Panc1 (cell line): ENCODE measurements around the gene GNB1. TPM values are rescaled to one million over a fixed set of nuclear protein-coding genes. Genes with fewer than 3 reads are reported as not detected.
"Not testable (repeated sequence)": the region's sequence is repeated elsewhere in the genome, so short reads cannot be mapped to it uniquely, and the experiment has no call there.

ENCODE experiments used
- ATAC-seq: fragments of 200-7000 bp; cut with Tn5 transposase; 2 replicates; pipeline ENCODE4 v1.9.1; 2020; ENCODE audit warnings: mild to moderate bottlenecking, moderate library complexity
- BruUV-seq: library from RNA; stranded (reverse); fragments of 400-500 nt; replicated peaks from 2 replicates; lab custom pipeline; 2021; lab: Mats Ljungman, UMichigan
- CTCF ChIA-PET: fragments of 300-600 bp; sonication (Branson Sonifier 250); formaldehyde crosslinking; loops from one replicate; lab custom pipeline; 2022; ENCODE audit warnings: antibody characterized with exemption; lab: Charles Lee
- POLR2A ChIA-PET: fragments of 300-600 bp; sonication (Branson Sonifier 250); formaldehyde crosslinking; loops from one replicate; lab custom pipeline; 2022; ENCODE audit warnings: antibody characterized with exemption; lab: Charles Lee
- DNase-seq: peaks from one replicate; pipeline ENCODE4 v3.0.0-alpha.2; 2010; ENCODE audit warnings: low read depth, low spot score
- H3K27ac ChIP-seq: 2 replicates; pipeline ENCODE4 v1.5.1; 2011; ENCODE audit warnings: mild to moderate bottlenecking, low read length, inconsistent platforms
- H3K27me3 ChIP-seq: fragments of 200-500 bp; sonication (Bioruptor generic); 2 replicates; pipeline ENCODE4 v1.6.0; 2014; ENCODE audit warnings: low read length, inconsistent platforms; ENCODE audit not compliant: control insufficient read depth, insufficient read depth
- H3K36me3 ChIP-seq: fragments of 200-500 bp; sonication (Bioruptor generic); 2 replicates; pipeline ENCODE4 v1.5.1; 2014; ENCODE audit warnings: inconsistent platforms, mild to moderate bottlenecking, low read length, moderate library complexity; ENCODE audit not compliant: control insufficient read depth, insufficient read depth
- H3K4me1 ChIP-seq: 2 replicates; pipeline ENCODE4 v1.5.1; 2011; ENCODE audit warnings: inconsistent platforms, mild to moderate bottlenecking, low read length, moderate library complexity; ENCODE audit not compliant: control insufficient read depth, insufficient read depth
- H3K4me3 ChIP-seq, 2 experiments: 2 replicates each; pipeline ENCODE4 v1.5.1; 2011 to 2012; ENCODE audit warnings: low read depth in 2 of 2, low read length in 2 of 2, mild to moderate bottlenecking in 2 of 2, inconsistent platforms in 1 of 2, moderate library complexity in 1 of 2
- H3K9me3 ChIP-seq: fragments of 200-500 bp; sonication (Bioruptor generic); 2 replicates; pipeline ENCODE4 v1.5.1; 2014; ENCODE audit warnings: low read depth, mild to moderate bottlenecking, inconsistent platforms, low read length, moderate library complexity; ENCODE audit not compliant: control insufficient read depth, insufficient read depth
- POLR2AphosphoS5 ChIP-seq: IDR thresholded peaks from 2 replicates; pipeline ENCODE4 v1.6.1; 2012; ENCODE audit warnings: mild to moderate bottlenecking, low read depth, low read length, moderate library complexity
- SIN3A ChIP-seq: IDR thresholded peaks from 2 replicates; pipeline ENCODE4 v1.6.1; 2012; ENCODE audit warnings: low read depth, mild to moderate bottlenecking, low read length, moderate library complexity, borderline replicate concordance; ENCODE audit not compliant: insufficient read depth
- TCF7L2 ChIP-seq: IDR thresholded peaks from 2 replicates; pipeline ENCODE4 v1.6.1; 2011; ENCODE audit warnings: mild to moderate bottlenecking, low read depth, low read length, inconsistent platforms
- in situ Hi-C: cut with HindIII; loops from 2 replicates; pipeline ENCODE4 v1.10.0; 2016; ENCODE audit warnings: low sequenced_read_pairs, low pct_unique_long_range_greater_than_20kb
- intact Hi-C: fragments of 100-400 bp; cut with micrococcal nuclease; formaldehyde crosslinking; loops from one replicate; pipeline ENCODE4 v1.10.0; 2022; ENCODE audit not compliant: unreplicated experiment
- total RNA-seq: library from RNA; stranded (reverse); gene quantifications from one replicate; pipeline ENCODE4 v1.2.1, GENCODE V29; 2021; ENCODE audit not compliant: unreplicated experiment
- TF ChIP-seq, protein P1 (sequence below), 2 experiments: IDR thresholded peaks; 2 replicates each; pipeline ENCODE4 v1.6.1; 2011 to 2012; ENCODE audit warnings: low read depth in 2 of 2, control low read depth in 1 of 2, low read length in 1 of 2, mild to moderate bottlenecking in 1 of 2, moderate library complexity in 1 of 2; ENCODE audit not compliant: insufficient read depth in 1 of 2
- TF ChIP-seq, protein P2 (sequence below): fragments of 450-650 bp; IDR thresholded peaks from 2 replicates; pipeline ENCODE4 v1.5.1; 2017; ENCODE audit warnings: mild to moderate bottlenecking

Gene GNB1
- total RNA-seq, 1 experiment from 2014 or later, result 499 TPM

DNA sequence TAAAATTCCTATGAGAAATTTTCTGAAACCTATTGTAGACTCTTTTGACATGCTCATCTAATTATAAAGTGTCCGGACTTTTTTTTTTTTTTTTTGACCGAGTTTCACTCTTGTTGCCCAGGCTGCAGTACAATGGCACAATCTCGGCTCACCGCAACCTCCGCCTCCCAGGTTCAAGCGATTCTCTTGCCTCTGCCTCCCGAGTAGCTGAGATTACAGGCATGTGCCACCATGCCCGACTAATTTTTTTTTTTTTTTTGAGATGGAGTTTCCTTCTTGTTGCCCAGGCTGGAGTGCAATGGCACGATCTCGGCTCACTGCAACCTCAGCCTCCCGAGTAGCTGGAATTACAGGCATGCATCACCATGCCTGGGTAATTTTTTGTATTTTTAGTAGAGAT is 7.0 kb downstream of the GNB1 start:
- intact Hi-C loops, DNase-seq, H3K27ac ChIP-seq, BruUV-seq, ATAC-seq, H3K27me3 ChIP-seq, in situ Hi-C loops, H3K36me3 ChIP-seq, POLR2A ChIA-PET, H3K9me3 ChIP-seq, H3K4me3 ChIP-seq, CTCF ChIA-PET: not testable (repeated sequence)
- H3K4me1 ChIP-seq, result peaks cover 34% of the 10 kb centered on the region

DNA sequence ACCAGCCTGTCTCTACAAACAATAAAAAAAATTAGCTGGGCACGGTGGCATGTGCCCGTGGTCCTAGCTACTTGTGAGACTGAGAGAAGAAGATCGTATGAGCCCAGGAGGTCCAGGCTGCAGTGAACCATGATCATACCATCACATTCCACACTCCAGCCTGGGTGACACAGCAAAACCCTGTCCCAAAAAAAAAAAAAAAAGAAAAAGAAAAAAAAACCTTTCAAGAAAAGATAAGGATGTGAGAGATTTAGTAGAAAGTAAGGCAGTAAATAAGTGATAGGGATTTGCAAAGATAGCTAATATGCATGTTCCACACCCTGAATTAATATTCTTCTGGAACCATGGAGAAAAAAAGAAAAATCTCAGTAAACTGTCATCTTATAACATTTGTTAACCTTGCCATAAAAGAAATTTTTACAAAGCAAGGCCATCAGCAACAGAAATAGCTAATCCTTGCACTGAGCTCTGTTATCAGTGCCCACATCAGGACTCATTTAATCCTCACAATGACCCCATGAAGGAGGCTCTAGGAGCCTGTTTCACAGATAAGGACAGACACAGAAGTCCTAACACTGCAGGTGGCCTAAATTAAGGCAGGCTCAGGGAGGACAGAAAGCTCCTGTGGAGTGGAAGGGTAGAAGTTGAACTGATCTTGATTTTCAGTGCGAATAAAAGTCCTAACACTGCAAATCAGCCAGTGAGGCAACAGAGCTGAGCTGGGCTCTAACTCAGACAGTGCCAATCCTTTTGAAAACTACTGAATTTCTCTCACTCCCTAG is 7.6 kb downstream of the GNB1 start:
- DNase-seq, result no peak
- H3K4me1 ChIP-seq, result peaks cover 29% of the 10 kb centered on the region
- POLR2A ChIA-PET, result interaction anchor here (0.6 kb wide), 1 partner anchor 24 kb away, joined by 8 read pairs; no protein-coding TSS in a partner anchor
- CTCF ChIA-PET, result no interaction called here
- in situ Hi-C loops, result no loop called here
- ATAC-seq, result peak; percentile 21; the same call in 1 of the 2 replicates
- no peak overlapping the region for H3K4me3 ChIP-seq
- H3K9me3 ChIP-seq, result no peaks in the 10 kb centered on the region
- intact Hi-C loops, result no loop called here
- TF ChIP-seq, protein P1, sequence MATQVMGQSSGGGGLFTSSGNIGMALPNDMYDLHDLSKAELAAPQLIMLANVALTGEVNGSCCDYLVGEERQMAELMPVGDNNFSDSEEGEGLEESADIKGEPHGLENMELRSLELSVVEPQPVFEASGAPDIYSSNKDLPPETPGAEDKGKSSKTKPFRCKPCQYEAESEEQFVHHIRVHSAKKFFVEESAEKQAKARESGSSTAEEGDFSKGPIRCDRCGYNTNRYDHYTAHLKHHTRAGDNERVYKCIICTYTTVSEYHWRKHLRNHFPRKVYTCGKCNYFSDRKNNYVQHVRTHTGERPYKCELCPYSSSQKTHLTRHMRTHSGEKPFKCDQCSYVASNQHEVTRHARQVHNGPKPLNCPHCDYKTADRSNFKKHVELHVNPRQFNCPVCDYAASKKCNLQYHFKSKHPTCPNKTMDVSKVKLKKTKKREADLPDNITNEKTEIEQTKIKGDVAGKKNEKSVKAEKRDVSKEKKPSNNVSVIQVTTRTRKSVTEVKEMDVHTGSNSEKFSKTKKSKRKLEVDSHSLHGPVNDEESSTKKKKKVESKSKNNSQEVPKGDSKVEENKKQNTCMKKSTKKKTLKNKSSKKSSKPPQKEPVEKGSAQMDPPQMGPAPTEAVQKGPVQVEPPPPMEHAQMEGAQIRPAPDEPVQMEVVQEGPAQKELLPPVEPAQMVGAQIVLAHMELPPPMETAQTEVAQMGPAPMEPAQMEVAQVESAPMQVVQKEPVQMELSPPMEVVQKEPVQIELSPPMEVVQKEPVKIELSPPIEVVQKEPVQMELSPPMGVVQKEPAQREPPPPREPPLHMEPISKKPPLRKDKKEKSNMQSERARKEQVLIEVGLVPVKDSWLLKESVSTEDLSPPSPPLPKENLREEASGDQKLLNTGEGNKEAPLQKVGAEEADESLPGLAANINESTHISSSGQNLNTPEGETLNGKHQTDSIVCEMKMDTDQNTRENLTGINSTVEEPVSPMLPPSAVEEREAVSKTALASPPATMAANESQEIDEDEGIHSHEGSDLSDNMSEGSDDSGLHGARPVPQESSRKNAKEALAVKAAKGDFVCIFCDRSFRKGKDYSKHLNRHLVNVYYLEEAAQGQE (IDR thresholded peaks at IDR 0.05; ENCODE audit: insufficient read depth in 1 of 2, low read depth in 2 of 2, low read length in 1 of 2), result no peak
- no peak for TF ChIP-seq POLR2AphosphoS5
- no peak for TF ChIP-seq TCF7L2
- no peak for TF ChIP-seq SIN3A
- TF ChIP-seq, protein P2, sequence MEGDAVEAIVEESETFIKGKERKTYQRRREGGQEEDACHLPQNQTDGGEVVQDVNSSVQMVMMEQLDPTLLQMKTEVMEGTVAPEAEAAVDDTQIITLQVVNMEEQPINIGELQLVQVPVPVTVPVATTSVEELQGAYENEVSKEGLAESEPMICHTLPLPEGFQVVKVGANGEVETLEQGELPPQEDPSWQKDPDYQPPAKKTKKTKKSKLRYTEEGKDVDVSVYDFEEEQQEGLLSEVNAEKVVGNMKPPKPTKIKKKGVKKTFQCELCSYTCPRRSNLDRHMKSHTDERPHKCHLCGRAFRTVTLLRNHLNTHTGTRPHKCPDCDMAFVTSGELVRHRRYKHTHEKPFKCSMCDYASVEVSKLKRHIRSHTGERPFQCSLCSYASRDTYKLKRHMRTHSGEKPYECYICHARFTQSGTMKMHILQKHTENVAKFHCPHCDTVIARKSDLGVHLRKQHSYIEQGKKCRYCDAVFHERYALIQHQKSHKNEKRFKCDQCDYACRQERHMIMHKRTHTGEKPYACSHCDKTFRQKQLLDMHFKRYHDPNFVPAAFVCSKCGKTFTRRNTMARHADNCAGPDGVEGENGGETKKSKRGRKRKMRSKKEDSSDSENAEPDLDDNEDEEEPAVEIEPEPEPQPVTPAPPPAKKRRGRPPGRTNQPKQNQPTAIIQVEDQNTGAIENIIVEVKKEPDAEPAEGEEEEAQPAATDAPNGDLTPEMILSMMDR, result no peak
- no peaks in the 10 kb centered on the region for H3K27me3 ChIP-seq
- TSS peak; percentile 9 for BruUV-seq
- H3K27ac ChIP-seq, result 0 out of 2 replicates have a peak overlapping the region, but pooled peaks have one; percentile 12
- H3K36me3 ChIP-seq, result no peaks in the 10 kb centered on the region

GRCh38 chr1:1881727-1882126 is 9.2 kb downstream of the GNB1 start:
- CTCF ChIA-PET, result no interaction called here
- H3K9me3 ChIP-seq, result no peaks in the 10 kb centered on the region
- H3K36me3 ChIP-seq, result no peaks in the 10 kb centered on the region
- no peak overlapping the region for H3K27ac ChIP-seq
- ATAC-seq (no peak), DNase-seq (no peak)
- TF ChIP-seq POLR2AphosphoS5 (no peak), SIN3A (no peak), TCF7L2 (no peak)
- TF ChIP-seq, protein P1 (IDR thresholded peaks at IDR 0.05; ENCODE audit: insufficient read depth in 1 of 2, low read depth in 2 of 2, low read length in 1 of 2), result no peak
- TF ChIP-seq, protein P2, result no peak
- POLR2A ChIA-PET, result interaction anchor here (0.7 kb wide), 1 partner anchor 82 kb away, joined by 3 read pairs; no protein-coding TSS in a partner anchor
- intact Hi-C loops (no loop called here), in situ Hi-C loops (no loop called here)
- H3K27me3 ChIP-seq, result no peaks in the 10 kb centered on the region
- H3K4me1 ChIP-seq, result peaks cover 19% of the 10 kb centered on the region
- H3K4me3 ChIP-seq, result no peak overlapping the region
- BruUV-seq, result no TSS peak
